ENCODE measurements around the gene VPS33A.

Gene VPS33A

GRCh38 chr12:122250047-122250446 lies 16.2 kb downstream of the VPS33A start:
- DNase-seq = no peak

- no peak for DNase-seq
Observed at GRCh38 chr12:122245553-122245952, 20.7 kb downstream of the VPS33A start.

DNA sequence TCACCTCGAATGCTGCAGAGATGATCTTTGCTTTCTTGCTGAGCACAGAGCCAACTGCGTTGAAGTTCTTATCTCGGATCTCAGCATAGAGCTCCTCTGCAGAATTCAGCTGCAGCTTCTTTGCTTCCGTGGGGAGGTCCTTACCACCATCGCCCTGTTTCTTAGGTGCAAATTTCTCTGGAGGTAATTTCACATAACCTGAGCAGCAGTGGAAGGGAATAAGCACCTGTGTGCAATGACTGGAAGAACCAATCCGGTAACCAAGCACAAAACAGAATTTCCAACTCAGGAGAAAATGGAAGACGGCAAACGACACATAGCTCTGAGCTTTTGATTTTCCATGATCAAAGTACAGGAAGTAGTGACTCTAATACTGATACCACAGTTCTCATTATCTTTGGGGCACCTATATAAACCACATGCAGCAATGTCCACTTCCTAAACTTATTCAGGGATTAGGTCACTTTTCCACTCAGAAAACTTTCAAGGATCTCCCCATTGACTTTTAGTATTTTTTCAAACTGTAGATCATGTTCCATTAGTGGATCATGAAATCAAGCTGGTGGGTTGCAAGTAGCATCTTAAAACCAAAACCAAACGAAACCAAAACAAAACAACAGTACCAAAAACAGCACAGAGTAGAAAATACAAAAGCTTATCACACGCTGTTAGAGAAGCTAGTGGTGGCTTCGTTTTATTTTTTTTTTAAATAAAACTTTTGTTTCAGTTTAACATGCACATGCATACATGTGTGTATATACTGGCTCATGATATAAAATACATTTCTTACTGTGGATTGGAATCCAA lies 21.5 kb downstream of the VPS33A start:
- no peak for DNase-seq

GRCh38 chr12:122243965-122244364 lies 22.3 kb downstream of the VPS33A start:
- no peak for DNase-seq

DNA sequence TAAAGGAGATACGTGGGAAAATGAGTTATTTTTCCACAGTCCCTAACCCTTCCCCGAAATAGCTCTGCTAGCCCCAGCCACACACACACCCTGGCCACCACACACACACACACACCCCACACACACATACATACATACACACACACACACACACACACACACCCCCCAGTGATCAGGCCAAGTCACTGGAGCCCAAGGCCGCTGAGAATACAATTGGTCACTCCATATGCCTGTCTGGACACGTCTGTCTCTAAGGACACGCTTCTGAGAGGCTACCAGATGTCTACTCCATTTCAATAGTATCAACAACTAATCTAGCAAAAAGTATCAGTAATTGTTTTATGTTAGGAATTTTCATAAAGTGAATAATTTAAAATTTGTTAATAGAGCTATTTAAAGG lies 27.4 kb downstream of the VPS33A start:
- DNase-seq = no peak

GRCh38 chr12:122235741-122236140 lies 30.6 kb downstream of the VPS33A start:
- DNase-seq = no peak

DNA sequence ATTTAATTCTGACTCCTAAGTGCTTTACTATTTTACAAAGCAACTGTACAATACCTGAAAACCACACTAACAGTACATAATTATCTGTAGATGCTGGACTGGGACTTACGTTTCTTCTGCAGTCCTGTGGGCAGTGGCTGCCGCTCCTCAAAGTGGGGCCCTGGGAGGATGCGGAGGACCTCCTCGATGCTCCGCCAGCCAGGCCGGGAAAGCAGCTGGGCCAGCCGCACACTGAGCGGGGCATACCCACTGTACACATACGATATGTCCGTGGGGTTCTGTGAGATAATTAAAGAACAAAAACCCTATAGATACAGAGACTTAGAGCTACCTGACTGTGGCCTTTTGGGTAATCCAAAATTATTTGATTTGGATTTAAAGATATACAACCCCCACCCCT lies 33.6 kb downstream of the VPS33A start:
- no peak for DNase-seq

GRCh38 chr12:122230798-122231197 lies 35.5 kb downstream of the VPS33A start:
- DNase-seq = no peak

DNA sequence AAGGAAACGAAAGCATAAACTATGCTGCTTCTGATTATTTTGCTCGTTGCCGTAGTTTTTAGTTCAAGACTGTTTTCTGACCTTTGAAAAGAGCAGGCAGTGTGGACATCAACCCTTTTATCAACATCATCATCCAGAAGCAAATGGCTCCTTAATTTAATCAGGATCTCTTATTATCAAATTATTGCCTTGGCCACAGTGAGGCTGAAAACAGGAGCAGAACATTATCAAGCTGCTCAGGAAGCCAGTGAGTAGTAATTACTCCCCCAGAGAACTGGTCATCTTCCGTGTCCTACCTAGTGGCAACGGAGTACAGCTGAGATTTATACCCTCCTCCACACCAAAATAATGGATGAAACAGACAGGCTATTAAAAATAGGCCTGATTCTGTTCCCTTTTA lies 38.2 kb downstream of the VPS33A start:
- DNase-seq = no peak

DNA sequence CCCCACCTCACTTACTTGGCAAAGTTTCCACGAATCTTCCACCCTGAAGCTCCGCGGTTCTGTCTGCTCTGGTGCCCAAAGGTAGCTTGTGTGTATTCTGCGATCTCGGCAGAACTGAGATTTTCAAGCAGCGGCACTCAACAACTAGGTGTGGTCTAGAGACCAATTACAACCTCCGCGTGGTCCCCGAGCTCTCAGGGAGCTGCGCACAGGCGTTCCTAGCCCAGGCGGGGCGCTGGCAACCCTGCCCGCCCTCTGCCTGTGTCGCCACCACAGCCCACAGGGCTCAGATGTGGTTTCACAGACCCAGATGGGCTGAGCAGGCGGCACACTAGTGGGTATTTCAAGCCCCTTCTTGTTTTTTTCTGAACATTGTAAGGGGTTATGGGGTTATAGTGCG lies 39.0 kb downstream of the VPS33A start:
- DNase-seq = peak; percentile 5 to 54

DNA sequence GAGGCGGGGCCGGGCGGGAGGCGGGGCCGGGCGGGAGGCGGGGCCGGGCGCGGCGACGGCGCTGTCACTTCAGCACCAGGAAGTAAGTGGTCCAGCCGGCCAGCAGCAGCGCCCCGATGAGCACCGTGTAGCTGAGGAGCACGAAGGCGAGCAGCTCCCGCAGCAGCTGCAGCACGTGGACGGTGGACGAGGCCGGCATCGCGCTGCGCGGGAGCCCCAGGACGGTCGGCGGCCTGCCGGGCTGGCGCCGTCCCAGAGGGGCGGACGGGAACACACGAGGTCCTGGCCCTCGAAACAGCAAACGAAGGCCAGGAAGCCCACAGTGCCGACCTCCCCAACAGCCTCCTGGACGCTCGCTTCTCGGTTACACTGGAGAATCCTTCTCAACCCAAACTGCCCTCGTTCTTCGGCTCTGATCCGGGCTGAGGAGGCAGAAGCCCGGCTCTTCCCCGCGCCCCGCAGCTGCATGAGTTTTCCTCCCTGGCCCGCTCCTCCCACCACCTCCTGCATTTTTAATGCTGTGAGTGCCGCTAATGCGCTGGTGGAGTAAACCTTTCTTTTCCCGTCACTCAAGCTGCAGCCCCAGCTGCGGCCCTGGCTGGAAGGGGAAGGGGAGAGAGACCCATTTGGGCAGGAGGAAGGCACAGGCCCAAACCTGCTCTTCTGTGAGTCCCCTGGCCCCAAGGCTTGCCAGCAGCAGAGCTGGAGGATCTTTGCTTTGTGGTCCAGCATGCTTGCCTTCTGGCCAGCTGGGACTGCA lies 39.7 kb downstream of the VPS33A start:
- peak; percentile 40 to 63 for DNase-seq

DNA sequence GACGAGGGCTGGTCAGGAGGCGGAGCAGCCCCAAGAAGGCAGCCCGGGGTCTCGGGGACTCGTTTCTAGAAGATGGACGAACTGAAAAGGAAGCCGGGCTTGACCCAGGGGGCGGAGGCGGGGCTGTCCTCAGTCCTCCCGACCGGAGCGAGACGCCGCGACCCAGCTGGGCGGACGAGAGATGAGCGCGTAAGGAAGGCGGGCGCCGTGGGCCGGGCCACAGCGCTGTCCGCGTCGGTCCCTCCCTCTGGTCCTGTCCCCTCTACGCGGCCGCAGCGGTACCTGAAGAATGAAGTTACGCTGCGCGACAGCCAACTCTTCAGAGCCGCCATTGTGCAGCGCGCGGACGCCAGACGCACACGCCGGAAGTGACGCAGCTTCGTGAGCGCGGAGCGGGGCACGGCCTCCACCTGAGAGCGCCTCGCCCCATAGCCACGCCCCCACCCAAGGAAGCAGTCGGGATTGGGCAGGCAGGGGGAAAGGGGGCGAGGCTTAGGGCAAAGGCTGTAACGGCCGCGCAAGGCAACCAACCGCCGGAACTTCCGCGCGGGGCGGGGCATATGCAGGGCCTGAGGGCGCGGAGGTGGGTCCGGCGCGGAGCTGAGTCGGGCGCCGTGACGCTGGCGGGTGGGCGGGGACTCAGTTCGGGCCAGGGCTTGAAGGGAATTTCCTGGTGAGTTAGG lies 40.5 kb downstream of the VPS33A start, which contains the start of gene DIABLO:
Gene DIABLO (minus strand): TSS at position 370 of the 683 bp plus-strand sequence. CDS start 38 bp downstream, at position 332.
- peak; percentile 98 to 100 for DNase-seq

GRCh38 chr12:122216445-122216844 lies 49.8 kb downstream of the VPS33A start:
- DNase-seq = no peak

- DNase-seq = no peak
Observed at GRCh38 chr12:122215771-122216170, 50.5 kb downstream of the VPS33A start.

DNA sequence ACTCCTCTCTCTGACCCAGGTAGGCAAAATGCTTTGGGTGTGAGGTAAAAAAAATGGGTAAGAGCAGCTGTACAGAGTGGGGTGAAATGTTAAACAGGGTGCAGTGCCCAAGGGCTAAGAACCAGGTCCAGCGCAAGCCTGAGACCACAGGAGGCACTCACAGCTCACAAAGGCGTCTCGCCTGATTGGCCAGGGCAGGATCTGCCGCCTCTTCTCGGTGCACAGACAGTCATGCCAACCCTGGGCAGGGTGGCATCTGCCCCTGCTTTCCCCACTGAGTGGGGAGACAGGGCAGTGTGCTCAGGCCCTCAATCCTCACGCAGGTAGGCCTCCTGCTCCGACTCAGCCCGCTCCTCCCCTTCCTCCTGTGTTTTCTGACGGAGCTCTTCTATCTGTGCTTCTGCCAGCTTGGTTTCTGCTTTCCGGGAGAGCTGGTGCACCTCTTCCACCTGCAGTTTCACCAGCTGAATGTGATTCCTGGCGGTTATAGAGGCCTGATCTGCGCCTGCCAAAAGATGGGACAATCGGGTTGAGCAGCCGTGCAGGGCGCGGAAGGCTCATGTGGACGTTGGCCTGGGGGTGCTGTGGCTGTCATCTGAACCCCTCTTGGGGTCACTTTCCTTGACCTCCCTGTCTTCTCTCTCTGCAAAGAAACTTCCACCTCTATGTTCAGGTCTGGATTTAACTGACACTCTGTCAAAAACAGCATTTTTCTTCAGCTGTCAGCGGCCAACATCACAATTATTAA lies 58.0 kb downstream of the VPS33A start:
- DNase-seq = no peak

- no peak for DNase-seq
Observed at GRCh38 chr12:122207391-122207790, 58.9 kb downstream of the VPS33A start.

- DNase-seq = no peak
Observed at GRCh38 chr12:122206976-122207375, 59.3 kb downstream of the VPS33A start.

DNA sequence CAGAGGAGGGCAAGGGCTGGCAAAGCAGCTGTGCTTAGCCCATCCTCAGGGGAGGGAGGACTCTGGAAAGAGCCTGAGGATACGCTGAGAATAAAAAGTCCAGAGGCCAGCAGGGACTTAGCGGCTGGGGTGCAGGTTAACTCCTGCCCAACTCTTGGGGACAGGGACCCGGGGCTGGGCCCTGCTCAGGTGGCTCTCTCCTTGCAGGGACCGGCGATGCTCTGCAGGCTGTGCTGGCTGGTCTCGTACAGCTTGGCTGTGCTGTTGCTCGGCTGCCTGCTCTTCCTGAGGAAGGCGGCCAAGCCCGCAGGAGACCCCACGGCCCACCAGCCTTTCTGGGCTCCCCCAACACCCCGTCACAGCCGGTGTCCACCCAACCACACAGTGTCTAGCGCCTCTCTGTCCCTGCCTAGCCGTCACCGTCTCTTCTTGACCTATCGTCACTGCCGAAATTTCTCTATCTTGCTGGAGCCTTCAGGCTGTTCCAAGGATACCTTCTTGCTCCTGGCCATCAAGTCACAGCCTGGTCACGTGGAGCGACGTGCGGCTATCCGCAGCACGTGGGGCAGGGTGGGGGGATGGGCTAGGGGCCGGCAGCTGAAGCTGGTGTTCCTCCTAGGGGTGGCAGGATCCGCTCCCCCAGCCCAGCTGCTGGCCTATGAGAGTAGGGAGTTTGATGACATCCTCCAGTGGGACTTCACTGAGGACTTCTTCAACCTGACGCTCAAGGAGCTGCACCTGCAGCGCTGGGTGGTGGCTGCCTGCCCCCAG lies 60.0 kb downstream of the VPS33A start:
- DNase-seq = no peak

DNA sequence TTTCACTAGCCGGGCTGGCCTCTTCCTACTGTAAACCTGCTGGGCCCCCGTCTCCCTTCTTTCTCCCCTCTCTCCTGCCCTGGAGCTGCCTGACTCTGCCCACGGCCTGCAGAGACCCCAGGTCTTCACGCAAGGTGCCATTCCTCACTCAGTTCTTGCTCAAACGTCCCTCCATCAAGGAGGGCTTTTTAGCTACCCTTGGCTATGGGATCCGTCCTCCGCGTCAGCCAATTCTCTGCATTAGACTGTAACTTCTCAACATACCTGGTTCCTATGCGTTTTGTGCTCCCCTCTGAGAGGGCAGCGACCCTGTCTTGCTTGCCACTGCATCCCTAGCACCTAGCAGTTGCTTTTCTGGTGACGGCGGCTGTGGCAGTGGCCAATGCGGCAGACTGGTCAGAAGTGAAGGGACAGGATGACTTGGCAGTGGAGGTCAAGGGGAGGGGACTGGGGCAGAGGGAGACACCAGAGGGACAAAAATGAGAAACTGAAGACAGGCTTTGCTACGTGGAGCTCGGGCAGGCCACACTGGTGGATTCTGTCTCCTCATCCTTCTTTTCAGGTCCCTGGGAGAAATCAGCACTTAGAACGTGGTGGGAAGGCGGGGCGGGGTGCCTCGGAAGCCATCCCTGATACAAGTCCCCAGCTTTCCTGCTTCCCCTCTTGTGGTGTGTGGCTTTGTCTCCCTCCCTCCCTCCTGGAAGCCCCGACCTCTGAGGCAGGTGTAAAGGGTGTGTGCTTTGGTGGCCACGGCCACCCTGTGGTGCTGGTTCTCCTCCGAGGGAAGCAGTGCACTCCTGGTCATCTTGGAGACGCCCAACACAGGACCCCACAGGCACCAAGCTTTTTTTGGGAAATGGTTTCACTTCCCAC lies 61.0 kb downstream of the VPS33A start:
- DNase-seq = no peak

- peak in 1 of 2 experiments; percentile 78 for DNase-seq
Observed at GRCh38 chr12:122204167-122205052, 61.9 kb downstream of the VPS33A start.
